GM12878 (cell line): ENCODE data around the gene TRPV6. TPM values are rescaled to one million over a fixed set of nuclear protein-coding genes. Genes with fewer than 3 reads are reported as not detected.

Source experiments
- ATAC-seq: fragments of 200-7000 bp; cut with Tn5 transposase; 3 replicates; pipeline ENCODE4 v1.9.1; 2020; ENCODE audit warnings: mild to moderate bottlenecking, moderate library complexity
- BruUV-seq: library from RNA; stranded (reverse); fragments of 400-500 nt; replicated peaks from 2 replicates; lab custom pipeline; 2021; lab: Mats Ljungman, UMichigan
- CTCF ChIA-PET: fragments of 300-600 bp; sonication (Branson Sonifier 250); formaldehyde crosslinking; extraction: SDS; loops from one replicate; lab custom pipeline; 2021; ENCODE audit warnings: inconsistent platforms; lab: Yijun Ruan, JAX
- POLR2A ChIA-PET: fragments of 350-600 bp; formaldehyde crosslinking; extraction: SDS; loops from one replicate; lab custom pipeline; 2021; ENCODE audit warnings: inconsistent platforms; lab: Charles Lee
- RAD21 ChIA-PET: fragments of 300-600 bp; sonication (Branson Sonifier 250); formaldehyde crosslinking; loops from one replicate; lab custom pipeline; 2023; ENCODE audit warnings: antibody characterized with exemption; ENCODE audit not compliant: unreplicated experiment; lab: Charles Lee
- SMC1A ChIA-PET: fragments of 300-600 bp; sonication (Branson Sonifier 250); formaldehyde crosslinking; loops from one replicate; lab custom pipeline; 2023; ENCODE audit not compliant: unreplicated experiment, uncharacterized antibody; lab: Charles Lee
- DNase-seq: peaks from one replicate; pipeline ENCODE4 v3.0.0-alpha.2; 2011; ENCODE audit warnings: low read depth, low spot score
- FAIRE-seq: peaks from 3 replicates; lab custom pipeline; 2011; peaks lifted over from hg19 to GRCh38; lab: Jason Lieb, UNC
- H2AFZ ChIP-seq: 2 replicates; pipeline ENCODE4 v1.6.0; 2011; ENCODE audit warnings: low read depth, low read length, control low read depth; ENCODE audit not compliant: control insufficient read depth
- H3K27ac ChIP-seq: 2 replicates; pipeline ENCODE4 v1.5.1; 2011; ENCODE audit warnings: control low read depth; ENCODE audit not compliant: control insufficient read depth, insufficient read depth
- H3K27me3 ChIP-seq, 2 experiments: replicated peaks in 1 of 2; 2 replicates each; pipeline versions ENCODE4 v1.6.0 to v1.6.1; 2011; ENCODE audit warnings: low read length in 1 of 2; ENCODE audit not compliant: control insufficient read depth in 2 of 2, insufficient read depth in 2 of 2
- H3K36me3 ChIP-seq, 2 experiments: 2 replicates each; pipeline ENCODE4 v1.5.1; 2011; ENCODE audit warnings: low read length in 1 of 2; ENCODE audit not compliant: control insufficient read depth in 2 of 2, insufficient read depth in 2 of 2
- H3K4me1 ChIP-seq: 2 replicates; pipeline ENCODE4 v1.6.1; 2011; ENCODE audit warnings: mild to moderate bottlenecking, low read length, moderate library complexity, mixed read lengths; ENCODE audit not compliant: control insufficient read depth, insufficient read depth
- H3K4me2 ChIP-seq: 2 replicates; pipeline ENCODE4 v1.6.0; 2011; ENCODE audit warnings: control low read depth; ENCODE audit not compliant: control insufficient read depth, insufficient read depth
- H3K4me3 ChIP-seq: fragments of 200-600 bp; sonication (generic); 2 replicates; pipeline ENCODE4 v1.5.1; 2016
- H3K79me2 ChIP-seq: 2 replicates; pipeline ENCODE4 v1.6.0; 2011; ENCODE audit warnings: low read length; ENCODE audit not compliant: control insufficient read depth, insufficient read depth
- H3K9ac ChIP-seq: 2 replicates; pipeline ENCODE4 v1.8.0; 2011; ENCODE audit warnings: low read length, control low read depth, mixed read lengths; ENCODE audit not compliant: control insufficient read depth, insufficient read depth
- H3K9me3 ChIP-seq: replicated peaks from 3 replicates; pipeline ENCODE4 v1.5.1; 2011; ENCODE audit warnings: mild to moderate bottlenecking, low read length; ENCODE audit not compliant: control insufficient read depth, insufficient read depth
- H4K20me1 ChIP-seq: 2 replicates; pipeline ENCODE4 v1.6.0; 2011; ENCODE audit not compliant: control insufficient read depth, insufficient read depth
- CHD1 ChIP-seq: IDR thresholded peaks from 2 replicates; pipeline ENCODE4 v1.6.1; 2012; ENCODE audit warnings: low read depth, low read length, improper control_type of control experiment
- HDGF ChIP-seq: fragments of 450-650 bp; IDR thresholded peaks from 2 replicates; pipeline ENCODE4 v1.6.1; 2016; ENCODE audit warnings: antibody characterized with exemption
- IKZF1 ChIP-seq: fragments of 450-650 bp; conservative IDR thresholded peaks from 2 replicates; pipeline ENCODE4 v1.6.1; 2017; ENCODE audit warnings: antibody characterized with exemption, mild to moderate bottlenecking
- JUND ChIP-seq: IDR thresholded peaks from 2 replicates; pipeline ENCODE4 v1.6.1; 2012; ENCODE audit warnings: low read depth, mild to moderate bottlenecking, low read length, improper control_type of control experiment, moderate library complexity
- MTA2 ChIP-seq: fragments of 450-650 bp; IDR thresholded peaks from 2 replicates; pipeline ENCODE4 v1.6.1; 2016; ENCODE audit warnings: low read depth, mild to moderate bottlenecking, moderate library complexity
- NBN ChIP-seq: fragments of 450-650 bp; IDR thresholded peaks from 2 replicates; pipeline ENCODE4 v1.6.1; 2016
- SPI1 ChIP-seq: IDR thresholded peaks from 2 replicates; pipeline ENCODE4 v1.6.1; 2011; ENCODE audit warnings: low read depth, mild to moderate bottlenecking, low read length, moderate library complexity, borderline replicate concordance; ENCODE audit not compliant: insufficient read depth
- SREBF2 ChIP-seq: IDR thresholded peaks from 2 replicates; pipeline ENCODE4 v1.6.1; 2012; ENCODE audit warnings: mild to moderate bottlenecking, low read length
- STAT1 ChIP-seq: fragments of 450-650 bp; conservative IDR thresholded peaks from 2 replicates; pipeline ENCODE4 v1.6.1; 2014; ENCODE audit warnings: antibody characterized with exemption, mild to moderate bottlenecking
- TARDBP ChIP-seq: IDR thresholded peaks from 2 replicates; pipeline ENCODE4 v1.6.1; 2016; ENCODE audit warnings: borderline replicate concordance
- in situ Hi-C: fragments of 300-500 bp; cut with MboI; formaldehyde crosslinking; loops from 9 replicates; pipeline ENCODE4 v1.14.3; 2018; ENCODE audit warnings: mixed read lengths
- intact Hi-C: fragments of 100-400 bp; cut with micrococcal nuclease; formaldehyde crosslinking; loops from one replicate; pipeline ENCODE4 v1.14.2; 2022; ENCODE audit not compliant: unreplicated experiment
- polyA plus RNA-seq, 11 experiments: library from polyadenylated mRNA; depleted of rRNA in 4 of 11; unstranded in 6 of 11; stranded (reverse) in 5 of 11; fragments of >200 nt; fragmentation: Nextera tagmentation in 4 of 11; fragmentation: Illumina TruSeq in 1 of 11; extraction: Ambion mirVana in 4 of 11; extraction: Trizol in 1 of 11; gene quantifications; 1 replicate in 1 of 11; 2 replicates in 10 of 11; pipeline versions ENCODE4 v1.2.1 to v1.2.3, GENCODE V29; 2011 to 2016; ENCODE audit warnings: inconsistent platforms in 2 of 11, missing spikeins in 2 of 11, low read depth in 1 of 11
- total RNA-seq, 4 experiments: library from RNA; depleted of rRNA in 3 of 4; stranded (reverse); fragments of >200 nt in 3 of 4; fragmentation: Illumina TruSeq in 1 of 4; extraction: Trizol in 1 of 4; gene quantifications; 2 replicates each; pipeline versions ENCODE4 v1.2.1 to v1.2.3, GENCODE V29; 2013 to 2021
- TF ChIP-seq, protein P1 (sequence below): fragments of 450-650 bp; IDR thresholded peaks from 2 replicates; pipeline ENCODE4 v1.6.1; 2016; ENCODE audit warnings: mild to moderate bottlenecking
- TF ChIP-seq, protein P2 (sequence below): IDR thresholded peaks from 2 replicates; pipeline ENCODE4 v1.6.1; 2011; ENCODE audit warnings: borderline replicate concordance, low read depth, mild to moderate bottlenecking, moderate library complexity, mixed read lengths, low read length; ENCODE audit not compliant: insufficient read depth; ENCODE audit errors: extremely low read length
- TF ChIP-seq, protein P3 (sequence below): fragments of 450-650 bp; IDR thresholded peaks from 2 replicates; pipeline ENCODE4 v1.6.1; 2017; ENCODE audit warnings: borderline replicate concordance

TRPV6 gene
- total and polyA plus RNA-seq, 10 of the 15 experiments (the other 5 are each of a cell fraction or from before 2014, with no cell fraction given), result not detected

DNA sequence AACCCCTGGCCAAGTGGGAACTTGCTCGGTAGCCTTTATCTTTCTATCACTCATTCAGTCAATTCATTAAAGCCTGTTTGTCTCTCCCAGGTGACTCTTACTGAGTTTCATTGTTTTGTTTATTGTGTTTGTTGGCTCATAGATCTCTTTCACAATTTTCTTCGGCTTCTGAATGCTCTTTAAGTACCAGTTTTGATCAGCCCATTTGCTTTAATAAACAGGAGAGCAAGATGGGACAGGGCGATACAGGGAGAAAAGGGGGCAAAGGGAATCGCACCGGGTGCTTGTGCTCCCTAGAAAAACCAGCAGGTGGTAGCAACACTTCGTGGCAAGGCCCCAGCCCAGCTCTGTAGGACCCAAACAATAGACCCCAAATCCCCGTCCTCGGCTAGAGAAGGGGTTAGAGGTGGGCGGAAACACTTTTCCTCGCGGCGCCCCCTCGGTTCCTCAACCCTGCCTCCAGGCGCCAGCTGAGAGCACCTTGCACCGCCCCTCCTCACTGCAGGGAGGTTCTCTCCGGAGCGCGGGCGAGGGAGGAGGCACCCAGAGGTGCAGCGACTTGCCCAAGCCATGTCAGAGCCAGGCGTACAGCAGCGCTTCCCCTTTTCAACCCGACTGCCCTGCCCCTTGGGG, 31.7 kb downstream of the TRPV6 start (continued):
- TF ChIP-seq, protein P1, sequence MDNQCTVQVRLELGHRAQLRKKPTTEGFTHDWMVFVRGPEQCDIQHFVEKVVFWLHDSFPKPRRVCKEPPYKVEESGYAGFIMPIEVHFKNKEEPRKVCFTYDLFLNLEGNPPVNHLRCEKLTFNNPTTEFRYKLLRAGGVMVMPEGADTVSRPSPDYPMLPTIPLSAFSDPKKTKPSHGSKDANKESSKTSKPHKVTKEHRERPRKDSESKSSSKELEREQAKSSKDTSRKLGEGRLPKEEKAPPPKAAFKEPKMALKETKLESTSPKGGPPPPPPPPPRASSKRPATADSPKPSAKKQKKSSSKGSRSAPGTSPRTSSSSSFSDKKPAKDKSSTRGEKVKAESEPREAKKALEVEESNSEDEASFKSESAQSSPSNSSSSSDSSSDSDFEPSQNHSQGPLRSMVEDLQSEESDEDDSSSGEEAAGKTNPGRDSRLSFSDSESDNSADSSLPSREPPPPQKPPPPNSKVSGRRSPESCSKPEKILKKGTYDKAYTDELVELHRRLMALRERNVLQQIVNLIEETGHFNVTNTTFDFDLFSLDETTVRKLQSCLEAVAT, result peak; percentile 49; the same call in 1 of the 2 replicates
- TF ChIP-seq, protein P2, sequence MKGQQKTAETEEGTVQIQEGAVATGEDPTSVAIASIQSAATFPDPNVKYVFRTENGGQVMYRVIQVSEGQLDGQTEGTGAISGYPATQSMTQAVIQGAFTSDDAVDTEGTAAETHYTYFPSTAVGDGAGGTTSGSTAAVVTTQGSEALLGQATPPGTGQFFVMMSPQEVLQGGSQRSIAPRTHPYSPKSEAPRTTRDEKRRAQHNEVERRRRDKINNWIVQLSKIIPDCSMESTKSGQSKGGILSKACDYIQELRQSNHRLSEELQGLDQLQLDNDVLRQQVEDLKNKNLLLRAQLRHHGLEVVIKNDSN, result no peak
- TF ChIP-seq CHD1 (no peak), HDGF (0 out of 2 replicates have a peak, but pooled peaks have one; percentile 76), IKZF1 (no peak; the same call in 1 of the 2 replicates), MTA2 (no peak), SREBF2 (no peak), NBN (peak; percentile 65; the same call in 1 of the 2 replicates), TARDBP (no peak), STAT1 (0 out of 2 replicates have a peak, but pooled peaks have one; percentile 52)

DNA sequence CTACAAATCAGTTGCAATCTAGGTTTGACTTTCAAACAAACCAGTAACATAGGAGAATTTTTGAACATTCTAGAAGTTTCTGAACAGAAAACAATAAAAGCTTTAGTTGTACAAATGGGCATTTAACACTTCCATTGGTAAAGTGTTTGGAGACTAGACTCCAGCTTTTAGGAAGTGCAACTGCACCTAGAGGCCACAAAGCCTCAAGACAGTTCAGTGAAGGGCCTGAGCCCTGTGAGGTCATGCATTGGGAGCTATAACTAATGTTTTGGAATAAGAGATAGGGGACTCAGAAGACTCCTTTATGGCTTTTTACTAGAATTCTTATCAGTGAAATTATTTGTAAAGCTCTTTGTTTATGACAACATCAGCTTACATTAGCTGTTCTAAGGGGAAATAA, 33.6 kb downstream of the TRPV6 start:
- POLR2A ChIA-PET, result no interaction called here
- H3K4me3 ChIP-seq, result no peak overlapping the region
- no peak for DNase-seq
- no peak for FAIRE-seq
- H3K4me1 ChIP-seq, result no peaks in the 10 kb centered on the region
- SMC1A ChIA-PET, result interaction anchor here (0.6 to 1.6 kb wide), 11 partner anchors 8 to 220 kb away, joined by 3 to 10 read pairs (median 4); no protein-coding TSS in a partner anchor
- ATAC-seq, result no peak
- RAD21 ChIA-PET, result interaction anchor here (0.7 to 1.7 kb wide), 5 partner anchors 11 to 363 kb away, joined by 3 to 7 read pairs (median 3); no protein-coding TSS in a partner anchor
- intact Hi-C loops, result no loop called here
- in situ Hi-C loops, result no loop called here
- H3K36me3 ChIP-seq, result no peaks in the 10 kb centered on the region
- no peak overlapping the region for H3K9ac ChIP-seq
- no peak overlapping the region for H3K27ac ChIP-seq
- H3K27me3 ChIP-seq, result peaks cover 0 to 8% of the 10 kb centered on the region in 2 experiments
- H2AFZ ChIP-seq, result no peak overlapping the region
- no peaks in the 10 kb centered on the region for H3K79me2 ChIP-seq
- H3K9me3 ChIP-seq, result no peaks in the 10 kb centered on the region
- H4K20me1 ChIP-seq, result no peaks in the 10 kb centered on the region
- CTCF ChIA-PET, result interaction anchor here (0.7 to 3.2 kb wide), 16 partner anchors 8 to 363 kb away, joined by 3 to 14 read pairs (median 6); no protein-coding TSS in a partner anchor
- TF ChIP-seq, protein P3, sequence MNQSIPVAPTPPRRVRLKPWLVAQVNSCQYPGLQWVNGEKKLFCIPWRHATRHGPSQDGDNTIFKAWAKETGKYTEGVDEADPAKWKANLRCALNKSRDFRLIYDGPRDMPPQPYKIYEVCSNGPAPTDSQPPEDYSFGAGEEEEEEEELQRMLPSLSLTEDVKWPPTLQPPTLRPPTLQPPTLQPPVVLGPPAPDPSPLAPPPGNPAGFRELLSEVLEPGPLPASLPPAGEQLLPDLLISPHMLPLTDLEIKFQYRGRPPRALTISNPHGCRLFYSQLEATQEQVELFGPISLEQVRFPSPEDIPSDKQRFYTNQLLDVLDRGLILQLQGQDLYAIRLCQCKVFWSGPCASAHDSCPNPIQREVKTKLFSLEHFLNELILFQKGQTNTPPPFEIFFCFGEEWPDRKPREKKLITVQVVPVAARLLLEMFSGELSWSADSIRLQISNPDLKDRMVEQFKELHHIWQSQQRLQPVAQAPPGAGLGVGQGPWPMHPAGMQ, result no peak
- TF ChIP-seq SPI1 (peak; percentile 12; the same call in 1 of the 2 replicates), JUND (no peak)
- TF ChIP-seq, all 136 proteins: peak for 1
- no peak overlapping the region for H3K4me2 ChIP-seq
- BruUV-seq, result no TSS peak
